HepG2 (cell line): ENCODE data around the gene DBNDD1. TPM values are rescaled to one million over a fixed set of nuclear protein-coding genes. Genes with fewer than 3 reads are reported as not detected.

ENCODE experiments used
- ATAC-seq: fragments of 200-7000 bp; cut with Tn5 transposase; 3 replicates; pipeline ENCODE4 v1.9.1; 2020; ENCODE audit warnings: mild to moderate bottlenecking, moderate library complexity
- BruUV-seq: library from RNA; stranded (reverse); fragments of 400-500 nt; replicated peaks from 2 replicates; lab custom pipeline; 2021; lab: Mats Ljungman, UMichigan
- CTCF ChIA-PET: fragments of 300-600 bp; formaldehyde crosslinking; extraction: SDS; loops from one replicate; lab custom pipeline; 2021; ENCODE audit warnings: low total read pairs, inconsistent platforms, low intra/inter-chr PET ratio; lab: Yijun Ruan, JAX
- POLR2A ChIA-PET: fragments of 350-600 bp; sonication (Branson Sonifier 250); formaldehyde crosslinking; loops from one replicate; lab custom pipeline; 2020; ENCODE audit warnings: antibody characterized with exemption, inconsistent platforms; lab: Yijun Ruan, JAX
- DNase-seq: peaks from one replicate; pipeline ENCODE4 v3.0.0-alpha.2; 2015; ENCODE audit warnings: low spot score
- FAIRE-seq: peaks from 3 replicates; lab custom pipeline; 2011; peaks lifted over from hg19 to GRCh38; lab: Jason Lieb, UNC
- H2AFZ ChIP-seq: one replicate; pipeline ENCODE4 v1.6.1; 2011; ENCODE audit warnings: low read length, inconsistent platforms
- H3K27ac ChIP-seq: fragments of 300-600 bp; 3 replicates; pipeline ENCODE4 v1.8.0; 2011; ENCODE audit warnings: mixed run types, mild to moderate bottlenecking, mixed read lengths, low read length, inconsistent platforms; ENCODE audit not compliant: insufficient read depth; ENCODE audit errors: extremely low read length
- H3K27me3 ChIP-seq, 2 experiments: fragments of 200-600 bp in 1 of 2; 2 replicates in 1 of 2; 3 replicates in 1 of 2; pipeline versions ENCODE4 v1.6.0 to v1.8.0; 2011; ENCODE audit warnings: low read length in 2 of 2, mild to moderate bottlenecking in 2 of 2, moderate library complexity in 2 of 2, inconsistent platforms in 1 of 2; ENCODE audit not compliant: insufficient read depth in 2 of 2, control insufficient read depth in 1 of 2
- H3K36me3 ChIP-seq, 2 experiments: fragments of 200-600 bp in 1 of 2; replicated peaks in 1 of 2; 2 replicates in 1 of 2; 3 replicates in 1 of 2; pipeline versions ENCODE4 v1.5.1 to v1.8.0; 2011; ENCODE audit warnings: low read length in 2 of 2, inconsistent platforms in 1 of 2; ENCODE audit not compliant: insufficient read depth in 2 of 2, control insufficient read depth in 1 of 2
- H3K4me1 ChIP-seq: 2 replicates; pipeline ENCODE4 v1.5.1; 2012; ENCODE audit warnings: low read length, inconsistent platforms; ENCODE audit not compliant: insufficient read depth
- H3K4me2 ChIP-seq: 2 replicates; pipeline ENCODE4 v1.6.0; 2011; ENCODE audit warnings: low read depth, low read length, inconsistent platforms
- H3K4me3 ChIP-seq, 3 experiments: fragments of 200-600 bp in 1 of 3; sonication (generic), shearing (Covaris generic) in 1 of 3; replicated peaks in 1 of 3; 2 replicates each; pipeline ENCODE4 v1.5.1; 2011 to 2016; ENCODE audit warnings: low read length in 3 of 3, inconsistent platforms in 2 of 3, low read depth in 2 of 3, mild to moderate bottlenecking in 2 of 3, control low read depth in 1 of 3, mixed read lengths in 1 of 3; ENCODE audit not compliant: insufficient read depth in 1 of 3
- H3K79me2 ChIP-seq: one replicate; pipeline ENCODE4 v1.6.1; 2011; ENCODE audit warnings: low read length, inconsistent platforms; ENCODE audit not compliant: insufficient read depth
- H3K9ac ChIP-seq: 2 replicates; pipeline ENCODE4 v1.6.0; 2011; ENCODE audit warnings: mild to moderate bottlenecking, low read depth, low read length, inconsistent platforms; ENCODE audit not compliant: insufficient read depth
- H3K9me3 ChIP-seq: 2 replicates; pipeline ENCODE4 v1.5.1; 2012; ENCODE audit warnings: mild to moderate bottlenecking, low read length
- H4K20me1 ChIP-seq: 2 replicates; pipeline ENCODE4 v1.6.0; 2011; ENCODE audit warnings: inconsistent platforms, mild to moderate bottlenecking, low read length, moderate library complexity; ENCODE audit not compliant: insufficient read depth
- AGO1 ChIP-seq: fragments of 200-400 bp; formaldehyde crosslinking; IDR thresholded peaks from 2 replicates; pipeline ENCODE4 v1.6.1; 2017; ENCODE audit warnings: mild to moderate bottlenecking, low read depth, low read length, moderate library complexity; ENCODE audit not compliant: poor library complexity, severe bottlenecking
- ATAD3A ChIP-seq: sonication (generic); formaldehyde crosslinking; IDR thresholded peaks from 2 replicates; pipeline ENCODE4 v1.4.0; 2020; ENCODE audit warnings: missing genetic modification reagents
- BRCA1 ChIP-seq: sonication (generic); formaldehyde crosslinking; IDR thresholded peaks from 2 replicates; pipeline ENCODE4 v1.4.0; 2020; ENCODE audit warnings: missing genetic modification reagents
- BRF2 ChIP-seq: sonication (generic); formaldehyde crosslinking; IDR thresholded peaks from 2 replicates; pipeline ENCODE4 v1.8.1; 2022; ENCODE audit warnings: mild to moderate bottlenecking, missing genetic modification reagents
- CHD2 ChIP-seq: IDR thresholded peaks from 2 replicates; pipeline ENCODE4 v1.6.1; 2011; ENCODE audit warnings: low read depth, low read length, improper control_type of control experiment
- FOXA1 ChIP-seq, 2 experiments: fragments of 450-650 bp in 1 of 2; sonication (generic) in 1 of 2; formaldehyde crosslinking in 1 of 2; IDR thresholded peaks; 2 replicates each; pipeline versions ENCODE4 v1.4.0 to v1.6.1; 2016 to 2020; ENCODE audit warnings: missing genetic modification reagents in 1 of 2
- HHEX ChIP-seq: IDR thresholded peaks from 2 replicates; pipeline ENCODE4 v1.6.1; 2016; ENCODE audit warnings: control low read depth
- HMG20B ChIP-seq: conservative IDR thresholded peaks from 2 replicates; pipeline ENCODE4 v1.6.1; 2016; ENCODE audit warnings: missing genetic modification reagents, missing compliant biosample characterization
- HNRNPK ChIP-seq: fragments of 200-400 bp; formaldehyde crosslinking; IDR thresholded peaks from 2 replicates; pipeline ENCODE4 v1.6.1; 2018; ENCODE audit warnings: low read length, low read depth, moderate library complexity, mild to moderate bottlenecking; ENCODE audit not compliant: poor library complexity, severe bottlenecking
- ISL2 ChIP-seq: sonication (generic); formaldehyde crosslinking; IDR thresholded peaks from 2 replicates; pipeline ENCODE4 v1.5.0; 2020; ENCODE audit warnings: missing genetic modification reagents
- KLF11 ChIP-seq: IDR thresholded peaks from 2 replicates; pipeline ENCODE4 v1.6.1; 2016; ENCODE audit warnings: missing compliant biosample characterization
- KMT2B ChIP-seq: IDR thresholded peaks from 2 replicates; pipeline ENCODE4 v1.6.1; 2016; ENCODE audit warnings: missing genetic modification reagents, missing compliant biosample characterization
- NFYB ChIP-seq: sonication (generic); formaldehyde crosslinking; IDR thresholded peaks from 2 replicates; pipeline ENCODE4 v1.4.0; 2020; ENCODE audit warnings: missing genetic modification reagents
- PHF20 ChIP-seq: sonication (generic); formaldehyde crosslinking; IDR thresholded peaks from 2 replicates; pipeline ENCODE4 v1.5.0; 2020; ENCODE audit warnings: mild to moderate bottlenecking, missing genetic modification reagents
- RAD21 ChIP-seq: fragments of 450-650 bp; formaldehyde crosslinking; IDR thresholded peaks from 2 replicates; pipeline ENCODE4 v1.5.0; 2020; ENCODE audit warnings: mild to moderate bottlenecking
- SAFB2 ChIP-seq: sonication (generic); formaldehyde crosslinking; IDR thresholded peaks from 2 replicates; pipeline ENCODE4 v1.5.1; 2020; ENCODE audit warnings: missing genetic modification reagents, low read depth, mild to moderate bottlenecking, borderline replicate concordance
- TCF7L2 ChIP-seq: IDR thresholded peaks from 2 replicates; pipeline ENCODE4 v1.6.1; 2011; ENCODE audit warnings: mild to moderate bottlenecking, low read depth, low read length, moderate library complexity
- U2AF2 ChIP-seq: fragments of 200-400 bp; formaldehyde crosslinking; IDR thresholded peaks from 2 replicates; pipeline ENCODE4 v1.6.1; 2017; ENCODE audit warnings: low read depth, mild to moderate bottlenecking, low read length
- ZC3H13 ChIP-seq: sonication (generic); formaldehyde crosslinking; IDR thresholded peaks from 2 replicates; pipeline ENCODE4 v1.8.1; 2023; ENCODE audit warnings: mild to moderate bottlenecking, missing genetic modification reagents, moderate library complexity
- ZFAT ChIP-seq: sonication (generic); formaldehyde crosslinking; conservative IDR thresholded peaks from 2 replicates; pipeline ENCODE4 v1.8.1; 2023; ENCODE audit warnings: missing genetic modification reagents, inconsistent platforms
- ZNF282 ChIP-seq: fragments of 450-650 bp; IDR thresholded peaks from 2 replicates; pipeline ENCODE4 v1.6.1; 2018; ENCODE audit not compliant: partially characterized antibody
- ZNF343 ChIP-seq: sonication (generic); formaldehyde crosslinking; IDR thresholded peaks from 2 replicates; pipeline ENCODE4 v1.4.0; 2020; ENCODE audit warnings: mild to moderate bottlenecking, missing genetic modification reagents
- ZNF549 ChIP-seq: sonication (generic); formaldehyde crosslinking; IDR thresholded peaks from 2 replicates; pipeline ENCODE4 v1.5.0; 2020; ENCODE audit warnings: missing genetic modification reagents
- ZNF558 ChIP-seq: sonication (generic); formaldehyde crosslinking; IDR thresholded peaks from 2 replicates; pipeline ENCODE4 v1.9.0; 2022; ENCODE audit warnings: mild to moderate bottlenecking, missing genetic modification reagents, borderline replicate concordance
- WGBS: methylation state at CpG from one replicate; pipeline ENCODE4 v1.1.6; 2017; ENCODE audit warnings: low lambda C conversion rate; 5-methylcytosine and 5-hydroxymethylcytosine counted together
- in situ Hi-C: cut with HindIII; loops from 2 replicates; pipeline ENCODE4 v1.10.0; 2017; ENCODE audit warnings: low pct_unique_long_range_greater_than_20kb; ENCODE audit not compliant: extremely low pct_ligation_motif_present
- intact Hi-C: fragments of 100-400 bp; cut with micrococcal nuclease; formaldehyde crosslinking; loops from one replicate; pipeline ENCODE4 v1.10.0; 2022; ENCODE audit not compliant: unreplicated experiment
- polyA plus RNA-seq, 8 experiments: library from polyadenylated mRNA; depleted of rRNA in 3 of 8; stranded (reverse) in 7 of 8; unstranded in 1 of 8; fragments of >200 nt; fragmentation: Illumina TruSeq in 4 of 8; extraction: Trizol in 4 of 8; gene quantifications; 2 replicates each; pipeline versions ENCODE4 v1.2.1 to v1.2.3, GENCODE V29; 2011 to 2016; ENCODE audit warnings: low read depth in 4 of 8, missing spikeins in 1 of 8, mixed read lengths in 1 of 8; ENCODE audit not compliant: insufficient read depth in 1 of 8
- total RNA-seq, 5 experiments: library from RNA; depleted of rRNA; stranded (reverse); fragments of >200 nt; fragmentation: Illumina TruSeq; extraction: Trizol; gene quantifications; 2 replicates each; pipeline ENCODE4 v1.2.3, GENCODE V29; 2016; ENCODE audit warnings: low read depth in 1 of 5

Gene DBNDD1
- total and polyA plus RNA-seq, 2 of the 13 experiments (the other 11 are each of a cell fraction or from before 2014, with no cell fraction given) = 17.0 to 40.4 TPM

DNA sequence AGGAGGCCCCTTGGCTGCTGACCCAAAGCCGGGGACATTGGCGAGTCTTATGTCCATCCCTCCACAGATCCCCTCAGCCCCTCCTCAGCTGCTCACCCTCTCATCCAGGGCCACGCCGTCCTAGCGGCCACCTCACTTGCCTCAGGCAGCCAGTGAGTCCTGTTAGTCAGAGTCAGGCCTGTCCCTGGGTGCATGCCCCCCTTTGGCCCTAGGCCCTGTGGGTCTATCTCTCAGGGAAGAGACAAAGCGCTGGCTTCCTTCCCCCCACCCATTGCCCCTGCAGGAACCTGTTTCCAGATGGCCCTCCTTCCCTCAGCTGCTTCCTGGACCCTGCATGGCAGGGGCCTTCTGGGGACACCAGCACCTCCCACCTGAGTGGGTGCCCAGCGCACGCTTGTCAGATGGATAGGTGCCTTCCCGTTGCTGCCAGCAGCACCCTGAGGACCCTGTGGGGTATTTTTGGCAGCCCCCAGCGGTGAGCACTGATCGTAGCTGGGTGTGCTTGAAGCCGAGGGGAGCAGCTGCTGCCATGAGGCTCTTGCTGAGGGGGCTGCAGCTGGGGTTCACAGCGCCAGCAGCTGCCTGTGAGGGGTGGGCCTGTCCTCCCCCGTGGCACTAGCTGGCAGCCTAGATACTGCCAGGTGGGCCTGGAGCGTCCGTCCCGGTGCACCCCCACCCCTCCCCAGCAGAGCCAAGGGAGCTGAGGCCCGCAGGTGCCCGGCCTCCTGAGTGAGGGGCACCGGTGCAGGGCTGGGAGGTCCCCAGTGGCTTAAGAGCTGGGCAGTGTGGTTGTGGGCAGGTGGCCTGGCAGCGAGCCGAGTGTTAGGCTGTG lies 8.4 kb downstream of the DBNDD1 start (continued):
- TF ChIP-seq ZNF549 (CRISPR knock-in tag) (no peak), HHEX (no peak), ZFAT (CRISPR knock-in tag) (no peak), ZC3H13 (CRISPR knock-in tag) (no peak), PHF20 (CRISPR knock-in tag) (no peak), SAFB2 (0 out of 2 replicates have a peak, but pooled peaks have one; percentile 13), ZNF282 (no peak)

DNA sequence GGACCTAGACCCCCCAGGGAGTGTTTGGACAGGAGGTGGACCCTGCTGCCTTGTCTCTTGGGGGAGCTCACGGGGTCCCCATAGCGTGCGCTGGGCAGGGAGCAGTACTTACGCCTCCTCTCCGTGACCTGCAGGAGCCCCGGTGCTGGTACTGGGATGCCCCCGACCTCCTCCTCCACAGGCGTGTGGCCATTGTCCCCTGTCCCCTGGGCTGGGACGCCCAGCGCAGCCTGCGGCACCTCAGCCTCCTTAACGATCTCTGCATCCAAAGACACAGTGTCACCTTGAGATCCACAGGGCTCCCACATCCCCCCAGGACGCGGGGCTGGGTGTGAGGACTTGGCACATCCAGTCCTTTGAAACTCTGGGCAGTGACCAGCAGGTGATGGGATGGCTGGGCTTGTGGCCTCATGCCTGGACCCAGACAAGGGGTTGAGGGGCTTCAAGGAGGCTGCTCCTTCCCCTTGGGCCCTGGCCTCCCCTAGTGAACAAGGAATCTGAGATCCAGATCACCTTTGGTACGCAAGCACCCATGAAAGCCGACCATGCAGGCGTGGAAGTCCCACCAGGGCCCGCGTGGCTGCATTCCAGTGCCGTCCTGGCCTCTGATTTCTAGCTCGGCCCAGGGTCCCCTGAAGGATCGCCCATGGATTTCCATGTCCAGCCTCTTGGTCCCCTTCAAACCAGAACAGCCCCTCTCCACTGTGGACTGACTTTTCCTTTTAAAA lies 9.9 kb downstream of the DBNDD1 start:
- Histone ChIP-seq H2AFZ (no peak overlapping the region), H4K20me1 (no peaks in the 10 kb centered on the region), H3K4me3 (no peak overlapping the region), H3K9me3 (no peaks in the 10 kb centered on the region), H3K36me3 (peaks cover 0 to under 1% of the 10 kb centered on the region in 2 experiments; a peak in 1 of 5 replicates), H3K4me2 (no peak overlapping the region), H3K9ac (no peak overlapping the region), H3K27ac (peak overlapping the region; percentile 35), H3K27me3 (no peaks in the 10 kb centered on the region), H3K4me1 (peaks cover 30% of the 10 kb centered on the region), H3K79me2 (no peaks in the 10 kb centered on the region)
- ATAC-seq = peak; percentile 7
- no peak for FAIRE-seq
- intact Hi-C loops (no loop called here), in situ Hi-C loops (no loop called here)
- no TSS peak for BruUV-seq
- WGBS = 93% methylated on average over 12 of the region's 22 CpGs
- ChIA-PET POLR2A (interaction anchor here (2.0 kb wide), 1 partner anchor 11 kb away, joined by 6 read pairs; no protein-coding TSS in a partner anchor), CTCF (no interaction called here)
- no peak for DNase-seq
- no peak for TF ChIP-seq RAD21
- TF ChIP-seq ZNF558 (CRISPR knock-in tag) = 0 out of 2 replicates have a peak, but pooled peaks have one; percentile 17
- no peak for TF ChIP-seq KMT2B (CRISPR knock-in tag)
- no peak for TF ChIP-seq ZNF343 (CRISPR knock-in tag)
- TF ChIP-seq NFYB (CRISPR knock-in tag) = no peak
- TF ChIP-seq KLF11 (CRISPR knock-in tag) = no peak
- TF ChIP-seq U2AF2 = no peak
- TF ChIP-seq TCF7L2 = no peak
- TF ChIP-seq BRCA1 (CRISPR knock-in tag) = no peak
- TF ChIP-seq ISL2 (CRISPR knock-in tag) = no peak
- TF ChIP-seq HMG20B (CRISPR knock-in tag) = no peak
- TF ChIP-seq HNRNPK = no peak
- TF ChIP-seq AGO1 = peak; percentile 59
- TF ChIP-seq BRF2 = no peak
- TF ChIP-seq CHD2 = no peak
- TF ChIP-seq FOXA1 (IDR thresholded peaks at IDR 0.05) = no peak
- no peak for TF ChIP-seq FOXA1 (CRISPR knock-in tag; IDR thresholded peaks at IDR 0.05)
- TF ChIP-seq ATAD3A (CRISPR knock-in tag) = no peak
